ENCODE measurements around the gene SIRPB2. TPM values are rescaled to one million over a fixed set of nuclear protein-coding genes. Genes with fewer than 3 reads are reported as not detected.

Gene SIRPB2
- total and polyA plus RNA-seq, 4 donors: 0.99 to 4.4 (median 2.2) TPM

DNA sequence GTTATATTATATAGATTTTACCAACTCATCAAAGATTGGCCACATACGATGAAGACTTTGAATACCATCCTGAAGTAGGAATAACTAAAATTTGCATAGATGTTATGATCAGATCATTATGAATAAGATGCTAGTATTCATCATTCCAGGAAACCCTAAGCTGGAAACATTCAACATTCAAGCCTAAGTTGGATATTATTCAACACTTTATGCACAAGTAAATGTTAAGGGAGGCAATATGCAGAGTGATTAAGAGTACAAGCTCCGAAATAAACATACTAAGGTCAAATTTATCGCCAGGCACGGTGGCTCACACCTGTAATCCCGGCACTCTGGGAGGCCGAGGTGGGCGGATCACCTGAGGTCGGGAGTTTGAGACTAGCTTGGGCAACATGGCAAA lies 55.0 kb downstream of the SIRPB2 start:
- no peak for DNase-seq (ENCODE audit: low spot score)
- Histone ChIP-seq H3K9ac (ENCODE audit: low read depth in 1 of 2, low read length in 2 of 2) (no peak overlapping the region), H3K27me3 (ENCODE audit: control insufficient read depth in 4 of 4, insufficient read depth in 4 of 4, low read length in 3 of 4) (no peaks in the 10 kb centered on the region), H3K4me1 (ENCODE audit: control insufficient read depth in 4 of 4, insufficient read depth in 4 of 4, low read length in 3 of 4) (no peaks in the 10 kb centered on the region), H3K4me3 (ENCODE audit: low read depth in 1 of 3, low read length in 3 of 3) (no peak overlapping the region), H3K27ac (ENCODE audit: low read depth in 1 of 2, low read length in 2 of 2) (no peak overlapping the region), H3K9me3 (ENCODE audit: control insufficient read depth in 4 of 4, low read length in 3 of 4) (no peaks in the 10 kb centered on the region), H3K36me3 (ENCODE audit: control insufficient read depth in 4 of 4, insufficient read depth in 3 of 4, low read depth in 1 of 4, low read length in 3 of 4) (peaks cover 0 to 7% (median 0%) of the 10 kb centered on the region in 4 donors)
- 93% methylated on average over 8 of the region's 8 CpGs for WGBS
- no peak for TF ChIP-seq YY1 (IDR thresholded peaks at IDR 0.05)
- no peak for TF ChIP-seq RAD21 (IDR thresholded peaks at IDR 0.05)
- no peak for TF ChIP-seq HNF4A (conservative IDR thresholded peaks at IDR 0.05)
- TF ChIP-seq GABPA (IDR thresholded peaks at IDR 0.05 in 1 of 2, conservative IDR thresholded peaks at IDR 0.05 in 1 of 2): no peak
- no peak for TF ChIP-seq JUND (IDR thresholded peaks at IDR 0.05)
- TF ChIP-seq SP1 (IDR thresholded peaks at IDR 0.05): no peak
- TF ChIP-seq RXRA (IDR thresholded peaks at IDR 0.05): no peak
- no peak for TF ChIP-seq NR2F2 (IDR thresholded peaks at IDR 0.05)
- TF ChIP-seq, protein P1, sequence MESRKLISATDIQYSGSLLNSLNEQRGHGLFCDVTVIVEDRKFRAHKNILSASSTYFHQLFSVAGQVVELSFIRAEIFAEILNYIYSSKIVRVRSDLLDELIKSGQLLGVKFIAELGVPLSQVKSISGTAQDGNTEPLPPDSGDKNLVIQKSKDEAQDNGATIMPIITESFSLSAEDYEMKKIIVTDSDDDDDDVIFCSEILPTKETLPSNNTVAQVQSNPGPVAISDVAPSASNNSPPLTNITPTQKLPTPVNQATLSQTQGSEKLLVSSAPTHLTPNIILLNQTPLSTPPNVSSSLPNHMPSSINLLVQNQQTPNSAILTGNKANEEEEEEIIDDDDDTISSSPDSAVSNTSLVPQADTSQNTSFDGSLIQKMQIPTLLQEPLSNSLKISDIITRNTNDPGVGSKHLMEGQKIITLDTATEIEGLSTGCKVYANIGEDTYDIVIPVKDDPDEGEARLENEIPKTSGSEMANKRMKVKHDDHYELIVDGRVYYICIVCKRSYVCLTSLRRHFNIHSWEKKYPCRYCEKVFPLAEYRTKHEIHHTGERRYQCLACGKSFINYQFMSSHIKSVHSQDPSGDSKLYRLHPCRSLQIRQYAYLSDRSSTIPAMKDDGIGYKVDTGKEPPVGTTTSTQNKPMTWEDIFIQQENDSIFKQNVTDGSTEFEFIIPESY (IDR thresholded peaks at IDR 0.05): no peak

DNA sequence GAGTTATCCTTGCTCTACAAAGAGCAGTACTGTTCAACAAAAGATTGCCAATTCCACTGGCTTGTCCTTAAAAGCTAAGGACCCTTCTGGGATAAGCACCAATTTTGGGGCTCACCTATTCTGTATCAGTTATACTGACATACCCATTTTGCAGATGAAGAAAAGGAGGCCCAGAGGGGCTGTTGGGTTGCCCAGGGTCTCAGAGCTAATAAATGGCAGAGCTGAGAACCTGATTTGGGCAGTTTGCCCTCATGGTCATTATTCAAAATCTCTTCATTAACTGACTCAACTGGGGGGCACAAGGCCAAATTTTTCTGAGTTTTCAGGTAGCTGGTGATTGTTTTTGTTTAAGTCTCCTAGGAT lies 55.9 kb downstream of the SIRPB2 start:
- no peak for DNase-seq (ENCODE audit: low spot score)
- TF ChIP-seq TAF1 (conservative IDR thresholded peaks at IDR 0.05) (no peak), EGR1 (IDR thresholded peaks at IDR 0.05; ENCODE audit: low read depth in 2 of 2) (no peak), HNF4A (conservative IDR thresholded peaks at IDR 0.05) (no peak), YY1 (IDR thresholded peaks at IDR 0.05) (no peak), JUND (IDR thresholded peaks at IDR 0.05) (no peak), GABPA (IDR thresholded peaks at IDR 0.05 in 1 of 2, conservative IDR thresholded peaks at IDR 0.05 in 1 of 2) (no peak), RAD21 (IDR thresholded peaks at IDR 0.05) (no peak), HNF4G (IDR thresholded peaks at IDR 0.05) (no peak), FOXA2 (IDR thresholded peaks at IDR 0.05) (no peak)
- TF ChIP-seq, protein P2, sequence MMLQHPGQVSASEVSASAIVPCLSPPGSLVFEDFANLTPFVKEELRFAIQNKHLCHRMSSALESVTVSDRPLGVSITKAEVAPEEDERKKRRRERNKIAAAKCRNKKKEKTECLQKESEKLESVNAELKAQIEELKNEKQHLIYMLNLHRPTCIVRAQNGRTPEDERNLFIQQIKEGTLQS (IDR thresholded peaks at IDR 0.05): no peak
- TF ChIP-seq, protein P3, sequence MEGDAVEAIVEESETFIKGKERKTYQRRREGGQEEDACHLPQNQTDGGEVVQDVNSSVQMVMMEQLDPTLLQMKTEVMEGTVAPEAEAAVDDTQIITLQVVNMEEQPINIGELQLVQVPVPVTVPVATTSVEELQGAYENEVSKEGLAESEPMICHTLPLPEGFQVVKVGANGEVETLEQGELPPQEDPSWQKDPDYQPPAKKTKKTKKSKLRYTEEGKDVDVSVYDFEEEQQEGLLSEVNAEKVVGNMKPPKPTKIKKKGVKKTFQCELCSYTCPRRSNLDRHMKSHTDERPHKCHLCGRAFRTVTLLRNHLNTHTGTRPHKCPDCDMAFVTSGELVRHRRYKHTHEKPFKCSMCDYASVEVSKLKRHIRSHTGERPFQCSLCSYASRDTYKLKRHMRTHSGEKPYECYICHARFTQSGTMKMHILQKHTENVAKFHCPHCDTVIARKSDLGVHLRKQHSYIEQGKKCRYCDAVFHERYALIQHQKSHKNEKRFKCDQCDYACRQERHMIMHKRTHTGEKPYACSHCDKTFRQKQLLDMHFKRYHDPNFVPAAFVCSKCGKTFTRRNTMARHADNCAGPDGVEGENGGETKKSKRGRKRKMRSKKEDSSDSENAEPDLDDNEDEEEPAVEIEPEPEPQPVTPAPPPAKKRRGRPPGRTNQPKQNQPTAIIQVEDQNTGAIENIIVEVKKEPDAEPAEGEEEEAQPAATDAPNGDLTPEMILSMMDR (IDR thresholded peaks at IDR 0.05; ENCODE audit: low read depth, low read length, missing input control): no peak
- TF ChIP-seq, protein P1 (IDR thresholded peaks at IDR 0.05): no peak
- TF ChIP-seq, protein P4, sequence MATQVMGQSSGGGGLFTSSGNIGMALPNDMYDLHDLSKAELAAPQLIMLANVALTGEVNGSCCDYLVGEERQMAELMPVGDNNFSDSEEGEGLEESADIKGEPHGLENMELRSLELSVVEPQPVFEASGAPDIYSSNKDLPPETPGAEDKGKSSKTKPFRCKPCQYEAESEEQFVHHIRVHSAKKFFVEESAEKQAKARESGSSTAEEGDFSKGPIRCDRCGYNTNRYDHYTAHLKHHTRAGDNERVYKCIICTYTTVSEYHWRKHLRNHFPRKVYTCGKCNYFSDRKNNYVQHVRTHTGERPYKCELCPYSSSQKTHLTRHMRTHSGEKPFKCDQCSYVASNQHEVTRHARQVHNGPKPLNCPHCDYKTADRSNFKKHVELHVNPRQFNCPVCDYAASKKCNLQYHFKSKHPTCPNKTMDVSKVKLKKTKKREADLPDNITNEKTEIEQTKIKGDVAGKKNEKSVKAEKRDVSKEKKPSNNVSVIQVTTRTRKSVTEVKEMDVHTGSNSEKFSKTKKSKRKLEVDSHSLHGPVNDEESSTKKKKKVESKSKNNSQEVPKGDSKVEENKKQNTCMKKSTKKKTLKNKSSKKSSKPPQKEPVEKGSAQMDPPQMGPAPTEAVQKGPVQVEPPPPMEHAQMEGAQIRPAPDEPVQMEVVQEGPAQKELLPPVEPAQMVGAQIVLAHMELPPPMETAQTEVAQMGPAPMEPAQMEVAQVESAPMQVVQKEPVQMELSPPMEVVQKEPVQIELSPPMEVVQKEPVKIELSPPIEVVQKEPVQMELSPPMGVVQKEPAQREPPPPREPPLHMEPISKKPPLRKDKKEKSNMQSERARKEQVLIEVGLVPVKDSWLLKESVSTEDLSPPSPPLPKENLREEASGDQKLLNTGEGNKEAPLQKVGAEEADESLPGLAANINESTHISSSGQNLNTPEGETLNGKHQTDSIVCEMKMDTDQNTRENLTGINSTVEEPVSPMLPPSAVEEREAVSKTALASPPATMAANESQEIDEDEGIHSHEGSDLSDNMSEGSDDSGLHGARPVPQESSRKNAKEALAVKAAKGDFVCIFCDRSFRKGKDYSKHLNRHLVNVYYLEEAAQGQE (IDR thresholded peaks at IDR 0.05): no peak
- TF ChIP-seq, protein P5, sequence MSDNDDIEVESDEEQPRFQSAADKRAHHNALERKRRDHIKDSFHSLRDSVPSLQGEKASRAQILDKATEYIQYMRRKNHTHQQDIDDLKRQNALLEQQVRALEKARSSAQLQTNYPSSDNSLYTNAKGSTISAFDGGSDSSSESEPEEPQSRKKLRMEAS (IDR thresholded peaks at IDR 0.05): no peak
- Histone ChIP-seq H3K27me3 (ENCODE audit: control insufficient read depth in 4 of 4, insufficient read depth in 4 of 4, low read length in 3 of 4) (no peaks in the 10 kb centered on the region), H3K27ac (ENCODE audit: low read depth in 1 of 2, low read length in 2 of 2) (no peak overlapping the region), H3K4me3 (ENCODE audit: low read depth in 1 of 3, low read length in 3 of 3) (no peak overlapping the region), H3K9me3 (ENCODE audit: control insufficient read depth in 4 of 4, low read length in 3 of 4) (no peaks in the 10 kb centered on the region), H3K9ac (ENCODE audit: low read depth in 1 of 2, low read length in 2 of 2) (no peak overlapping the region), H3K4me1 (ENCODE audit: control insufficient read depth in 4 of 4, insufficient read depth in 4 of 4, low read length in 3 of 4) (no peaks in the 10 kb centered on the region), H3K36me3 (ENCODE audit: control insufficient read depth in 4 of 4, insufficient read depth in 3 of 4, low read depth in 1 of 4, low read length in 3 of 4) (no peaks in the 10 kb centered on the region)
